ENCODE data around the gene TCEAL6.
A peak's percentile ranks its signal among the peaks of the same experiment; 100 is the strongest.
"Not testable (repeated sequence)": the region's sequence is repeated elsewhere in the genome, so short reads cannot be mapped to it uniquely, and the experiment has no call there.

TCEAL6 gene

DNA sequence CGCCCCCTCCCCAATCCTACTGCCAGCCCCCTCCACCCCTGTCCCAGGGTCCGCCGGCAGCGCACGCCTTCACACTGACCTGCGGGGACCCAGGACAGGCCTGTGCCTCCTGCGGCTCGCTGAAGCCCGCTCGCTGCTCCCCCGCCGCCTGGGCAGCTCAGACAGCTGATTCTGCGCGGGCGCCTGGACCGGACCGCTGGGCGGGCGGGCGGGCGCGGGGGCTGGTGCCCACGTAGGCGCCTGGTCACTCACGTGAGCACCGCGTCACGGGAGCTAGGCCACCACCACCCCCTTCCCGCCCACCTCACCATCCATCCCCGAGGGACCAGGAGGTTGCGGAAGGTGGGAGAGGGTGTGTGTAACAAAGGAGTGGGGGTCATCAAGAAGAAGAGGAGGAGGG lies at the start of gene TCEAL6:
TSS of gene TCEAL6 (minus strand) at position 208 of the 400 bp plus-strand sequence.
- not testable (repeated sequence) for ATAC-seq, DNase-seq

DNA sequence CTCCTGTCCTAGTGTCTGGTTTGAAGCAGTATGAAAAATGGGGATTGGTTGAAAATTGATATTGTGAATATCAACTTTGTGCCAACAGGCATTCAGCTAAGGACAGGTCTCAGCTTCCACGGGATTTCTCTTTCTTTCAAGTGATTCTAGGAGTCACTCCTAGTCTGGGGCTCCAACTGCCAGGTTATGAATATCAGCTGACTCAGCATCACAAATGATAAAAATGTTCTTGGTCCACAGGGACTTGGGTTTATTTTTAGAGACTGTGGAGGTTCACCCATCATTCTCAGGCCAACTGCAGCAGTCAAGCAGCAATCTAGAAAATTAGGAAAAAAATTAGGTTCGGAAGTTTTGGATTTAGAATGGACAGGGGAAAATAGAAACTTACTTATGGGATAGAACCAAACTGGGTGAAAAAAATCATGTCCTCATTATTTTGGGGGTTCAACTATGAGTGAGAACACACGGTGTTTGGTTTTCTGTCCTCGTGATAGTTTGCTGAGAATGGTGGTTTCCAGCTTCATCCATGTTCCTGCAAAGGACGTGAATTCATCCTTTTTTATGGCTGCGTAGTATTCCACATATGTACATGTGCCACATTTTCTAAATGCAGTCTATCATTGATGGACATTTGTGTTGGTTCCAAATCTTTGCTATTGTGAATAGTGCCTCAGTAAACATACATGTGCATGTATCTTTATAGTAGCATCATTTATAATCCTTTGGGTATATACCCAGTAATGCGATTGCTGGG lies 43.9 kb upstream of the TCEAL6 start:
- ATAC-seq = no peak

DNA sequence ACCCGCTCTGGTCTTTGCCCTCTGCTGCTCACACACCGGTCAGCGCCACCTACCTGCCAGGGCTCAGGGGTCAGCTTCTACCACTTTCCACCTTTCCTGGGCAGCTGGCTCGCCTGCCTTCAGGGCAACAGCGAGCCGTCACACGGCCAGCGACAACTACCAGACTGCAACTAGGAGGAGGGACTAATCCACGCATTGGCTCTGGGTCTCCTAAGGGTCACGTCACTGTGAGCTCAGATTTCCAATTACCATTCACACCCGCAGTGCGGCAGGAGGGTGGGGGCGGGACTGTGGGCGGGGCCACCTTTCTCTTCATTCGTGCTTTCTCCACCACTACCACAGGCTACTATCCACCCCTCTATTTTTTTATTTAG lies 13.5 kb upstream of the TCEAL6 start, which contains the start of gene BEX5:
TSS of gene BEX5 (minus strand) at position 172 of the 374 bp plus-strand sequence. CDS start 1,712 bp downstream, outside the sequence.
- DNase-seq (peak; percentile 33), ATAC-seq (peak; percentile 98)

More for the DNA sequence above, 43.9 kb upstream of the TCEAL6 start:
- DNase-seq = no peak

- DNase-seq = peak; percentile 7
Observed at GRCh38 chrX:102154900-102155805, 12.9 kb upstream of the TCEAL6 start.

DNA sequence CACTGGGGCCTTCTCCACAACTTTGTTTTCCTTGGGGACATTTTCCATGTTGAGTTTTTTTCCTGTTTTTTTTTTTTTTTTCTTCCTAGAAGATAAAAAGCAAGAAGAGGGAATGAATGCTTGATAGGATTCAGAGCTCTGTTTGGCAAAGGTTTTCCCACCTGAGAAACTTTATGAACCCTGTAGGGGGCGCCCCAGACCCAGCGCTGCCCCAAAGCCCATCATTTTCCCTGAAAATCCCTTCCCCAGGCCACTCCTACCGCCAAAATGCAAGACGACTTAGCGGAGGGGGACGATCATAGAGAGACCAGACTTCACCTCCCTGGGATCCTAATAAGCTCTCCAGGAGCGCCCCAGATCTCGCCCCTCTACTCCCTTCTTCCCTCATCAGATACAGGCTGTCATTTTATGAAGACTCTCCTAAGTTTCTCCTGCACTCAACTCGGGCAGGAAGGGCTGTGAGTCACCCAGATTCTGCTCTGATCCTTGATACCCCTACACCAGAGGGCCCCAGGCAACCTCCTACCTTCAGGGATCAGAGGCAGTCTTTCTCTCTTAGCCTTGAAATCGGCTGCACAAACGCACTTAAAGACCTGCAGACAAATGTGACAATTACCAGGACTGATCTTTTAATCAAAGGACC lies 12.1 kb upstream of the TCEAL6 start:
- ATAC-seq (peak; percentile 24), DNase-seq (peak; percentile 16)

More at GRCh38 chrX:102154900-102155805, 12.9 kb upstream of the TCEAL6 start:
- peak; percentile 34 for ATAC-seq

- not testable (repeated sequence) for DNase-seq, ATAC-seq
Observed at GRCh38 chrX:102141631-102142030, 650 bp downstream of the TCEAL6 start.

- ATAC-seq, DNase-seq: not testable (repeated sequence)
Observed at GRCh38 chrX:102140876-102141275, 1.4 kb downstream of the TCEAL6 start.

- no peak for DNase-seq
- no peak for ATAC-seq
Observed at GRCh38 chrX:102138064-102138463, 4.2 kb downstream of the TCEAL6 start.

GRCh38 chrX:102129473-102129872 lies 12.8 kb downstream of the TCEAL6 start:
- no peak for DNase-seq

DNA sequence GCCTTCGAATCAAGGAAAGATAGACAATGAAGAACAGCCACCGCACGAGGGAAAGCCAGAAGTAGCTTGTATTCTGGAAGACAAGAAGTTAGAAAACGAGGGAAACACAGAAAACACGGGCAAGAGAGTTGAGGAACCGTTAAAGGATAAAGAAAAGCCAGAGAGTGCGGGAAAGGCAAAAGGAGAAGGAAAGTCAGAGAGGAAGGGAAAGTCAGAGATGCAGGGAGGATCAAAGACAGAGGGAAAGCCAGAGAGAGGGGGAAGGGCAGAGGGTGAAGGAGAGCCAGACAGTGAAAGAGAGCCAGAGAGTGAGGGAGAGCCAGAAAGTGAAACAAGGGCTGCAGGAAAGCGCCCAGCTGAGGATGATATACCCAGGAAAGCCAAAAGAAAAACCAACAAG lies 15.4 kb downstream of the TCEAL6 start:
- DNase-seq = no peak
- ATAC-seq = no peak

More at GRCh38 chrX:102129473-102129872, 12.8 kb downstream of the TCEAL6 start:
- ATAC-seq = no peak

DNA sequence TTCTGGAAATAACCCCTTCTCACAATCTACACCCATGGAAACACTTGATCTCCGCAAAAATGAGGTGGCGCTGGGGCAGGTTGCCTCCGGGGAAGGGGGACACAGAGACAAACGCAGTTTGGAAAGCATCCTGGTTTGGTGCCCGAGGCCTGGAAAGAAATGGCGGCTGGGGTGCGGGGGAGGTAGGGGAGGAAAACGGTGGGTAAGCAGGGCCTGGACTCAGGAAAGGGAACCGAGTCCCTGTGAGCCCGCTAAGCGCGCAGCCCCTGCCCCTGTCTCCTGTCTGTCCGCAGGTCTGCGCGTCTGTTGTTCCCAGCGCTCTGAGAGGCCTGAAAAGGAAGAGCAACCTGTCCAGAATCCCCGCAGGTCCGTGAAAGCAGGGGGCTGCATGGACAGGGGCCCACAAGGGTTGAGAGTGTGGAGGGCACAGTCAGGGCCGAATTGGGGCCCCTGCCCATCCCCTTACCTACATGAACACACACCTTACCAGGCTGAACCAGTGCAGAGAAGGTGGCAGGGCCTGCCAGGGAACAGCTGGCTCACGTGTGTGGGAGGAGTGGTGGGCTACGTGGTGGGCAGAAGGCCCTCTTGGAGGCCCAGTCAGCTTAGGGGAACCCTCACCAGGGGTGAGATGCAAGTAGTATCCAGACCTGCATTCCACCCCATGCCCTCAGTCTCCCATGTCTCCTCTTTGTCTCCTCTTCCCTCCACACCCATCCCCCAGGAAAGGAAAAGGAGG lies 16.0 kb downstream of the TCEAL6 start:
- not testable (repeated sequence) for ATAC-seq, DNase-seq

- not testable (repeated sequence) for ATAC-seq
- peak; percentile 2 for DNase-seq
Observed at GRCh38 chrX:102125436-102125835, 16.8 kb downstream of the TCEAL6 start, which contains the start of gene TCEAL2. Gene TCEAL2, plus strand, starts transcription at chrX:102125679. Its CDS starts 1,152 bp downstream, at chrX:102126831.

GRCh38 chrX:102125014-102125413 lies 17.3 kb downstream of the TCEAL6 start:
- ATAC-seq, DNase-seq: not testable (repeated sequence)

- DNase-seq = no peak
- no peak for ATAC-seq
Observed at GRCh38 chrX:102115748-102116147, 26.5 kb downstream of the TCEAL6 start.

DNA sequence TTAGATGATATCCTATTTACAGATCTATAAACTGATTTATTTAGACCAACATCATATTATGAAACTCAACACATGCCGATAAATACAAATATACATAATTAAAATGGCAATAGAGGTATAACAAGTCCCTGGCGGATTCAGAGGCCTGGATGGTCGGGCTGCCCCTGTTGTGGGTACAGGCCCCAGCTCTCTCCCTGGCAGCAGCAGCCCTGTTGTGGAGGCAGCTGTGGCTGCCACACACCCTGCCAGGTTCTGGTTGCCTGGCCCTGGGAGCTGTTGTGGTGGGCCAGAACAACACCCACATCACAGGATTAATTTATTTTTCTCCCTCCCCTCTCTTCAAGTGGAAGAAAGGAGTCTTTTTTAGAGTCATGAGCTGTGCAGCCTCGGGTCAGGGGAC lies 28.9 kb downstream of the TCEAL6 start:
- ATAC-seq = no peak
- no peak for DNase-seq

Data from stimulated activated naive CD8-positive, alpha-beta T cell treated with anti-CD3 and anti-CD28 coated beads, Interleukin-15, Interleukin-2, amounts not matched to agents 100 U/mL and 50 U/mL, for 24 hours (primary cell).